Fibroblast of pulmonary artery (primary cell): Measurements from ENCODE around the gene SLTM.

Experiments
- DNase-seq: peaks from one replicate; pipeline ENCODE4 v3.0.0-alpha.2; 2010; ENCODE audit warnings: low read depth
- H3K4me3 ChIP-seq: replicated peaks from 2 replicates; pipeline ENCODE4 v1.5.1; 2011; ENCODE audit warnings: low read depth, mild to moderate bottlenecking, control low read depth, low read length, moderate library complexity
- CTCF ChIP-seq: IDR thresholded peaks from 2 replicates; pipeline ENCODE4 v1.5.1; 2011; ENCODE audit warnings: mild to moderate bottlenecking, control low read depth, low read length, inconsistent platforms; ENCODE audit errors: missing control alignments

Gene SLTM

GRCh38 chr15:58966698-58967097 is 33.2 kb upstream of the SLTM start:
- TF ChIP-seq CTCF, result no peak
- H3K4me3 ChIP-seq, result no peak overlapping the region
- DNase-seq, result no peak

GRCh38 chr15:58962662-58963565 is 29.4 kb upstream of the SLTM start:
- DNase-seq, result no peak
- H3K4me3 ChIP-seq, result no peak overlapping the region
- TF ChIP-seq CTCF, result no peak

GRCh38 chr15:58962136-58962535 is 28.7 kb upstream of the SLTM start:
- H3K4me3 ChIP-seq, result no peak overlapping the region
- no peak for TF ChIP-seq CTCF
- DNase-seq, result no peak

- DNase-seq, result no peak
- TF ChIP-seq CTCF, result no peak
- H3K4me3 ChIP-seq, result no peak overlapping the region
These were observed 25.3 kb upstream of the SLTM start for GRCh38 chr15:58958811-58959210.

GRCh38 chr15:58957101-58957973 is 23.9 kb upstream of the SLTM start:
- peak; percentile 78 for DNase-seq
- no peak overlapping the region for H3K4me3 ChIP-seq
- TF ChIP-seq CTCF, result peak; percentile 89

- TF ChIP-seq CTCF, result no peak
- H3K4me3 ChIP-seq, result no peak overlapping the region
- DNase-seq, result peak; percentile 34
These were observed 19.3 kb upstream of the SLTM start for GRCh38 chr15:58952751-58953150.
